Tibial artery (tissue), 4 donors: ENCODE measurements around the gene CCDC88B.
A peak's percentile ranks its signal among the peaks of the same experiment; 100 is the strongest.

Experiments
- DNase-seq, 2 donors: peaks; one replicate each; pipeline ENCODE4 v3.0.0-alpha.2; 2019
- H3K27ac ChIP-seq, 2 donors: fragments of 200-600 bp; sonication (generic) in 1 of 2; 1 replicate in 1 of 2; 2 replicates in 1 of 2; pipeline ENCODE4 v1.5.1; 2018 to 2019; ENCODE audit warnings: mild to moderate bottlenecking in 1 of 2
- H3K27me3 ChIP-seq, 2 donors: fragments of 200-600 bp; sonication (generic) in 1 of 2; one replicate each; pipeline versions ENCODE4 v1.5.1 to v1.6.0; 2016 to 2019
- H3K36me3 ChIP-seq, 3 donors: fragments of 200-600 bp; sonication (generic) in 2 of 3; one replicate each; pipeline ENCODE4 v1.5.1; 2016 to 2019; ENCODE audit warnings: mild to moderate bottlenecking in 2 of 3
- H3K4me1 ChIP-seq, 4 donors: fragments of 200-600 bp; sonication (generic) in 2 of 4; 1 replicate in 3 of 4; 2 replicates in 1 of 4; pipeline ENCODE4 v1.5.1; 2016 to 2019
- H3K4me3 ChIP-seq, 2 donors: fragments of 200-600 bp; sonication (generic) in 1 of 2; 1 replicate in 1 of 2; 2 replicates in 1 of 2; pipeline ENCODE4 v1.5.1; 2018 to 2019; ENCODE audit warnings: mild to moderate bottlenecking in 2 of 2
- H3K9me3 ChIP-seq, 3 donors: fragments of 200-600 bp; sonication (generic) in 1 of 3; one replicate each; pipeline ENCODE4 v1.5.1; 2016 to 2019
- intact Hi-C: fragments of 100-400 bp; cut with DNase I; formaldehyde crosslinking; loops from one replicate; pipeline ENCODE4 v1.15.0; 2023; ENCODE audit warnings: low total_unique reads
- TF ChIP-seq, protein P1 (sequence below), 2 experiments: fragments of 200-600 bp in 1 of 2; fragments of 450-650 bp in 1 of 2; IDR thresholded peaks; one replicate each; pipeline ENCODE4 v1.5.1; 2017 to 2019; ENCODE audit warnings: antibody characterized with exemption in 2 of 2, mild to moderate bottlenecking in 1 of 2, moderate library complexity in 1 of 2

The CCDC88B gene

GRCh38 chr11:64331569-64332371, 8.2 kb upstream of the CCDC88B start:
- intact Hi-C loops: no loop called here
- Histone ChIP-seq H3K9me3 (no peaks in the 10 kb centered on the region), H3K27me3 (no peaks in the 10 kb centered on the region), H3K27ac (no peak overlapping the region), H3K4me1 (peaks cover 0 to 30% (median 22%) of the 10 kb centered on the region in 4 donors), H3K36me3 (no peaks in the 10 kb centered on the region), H3K4me3 (no peak overlapping the region)
- TF ChIP-seq, protein P1, sequence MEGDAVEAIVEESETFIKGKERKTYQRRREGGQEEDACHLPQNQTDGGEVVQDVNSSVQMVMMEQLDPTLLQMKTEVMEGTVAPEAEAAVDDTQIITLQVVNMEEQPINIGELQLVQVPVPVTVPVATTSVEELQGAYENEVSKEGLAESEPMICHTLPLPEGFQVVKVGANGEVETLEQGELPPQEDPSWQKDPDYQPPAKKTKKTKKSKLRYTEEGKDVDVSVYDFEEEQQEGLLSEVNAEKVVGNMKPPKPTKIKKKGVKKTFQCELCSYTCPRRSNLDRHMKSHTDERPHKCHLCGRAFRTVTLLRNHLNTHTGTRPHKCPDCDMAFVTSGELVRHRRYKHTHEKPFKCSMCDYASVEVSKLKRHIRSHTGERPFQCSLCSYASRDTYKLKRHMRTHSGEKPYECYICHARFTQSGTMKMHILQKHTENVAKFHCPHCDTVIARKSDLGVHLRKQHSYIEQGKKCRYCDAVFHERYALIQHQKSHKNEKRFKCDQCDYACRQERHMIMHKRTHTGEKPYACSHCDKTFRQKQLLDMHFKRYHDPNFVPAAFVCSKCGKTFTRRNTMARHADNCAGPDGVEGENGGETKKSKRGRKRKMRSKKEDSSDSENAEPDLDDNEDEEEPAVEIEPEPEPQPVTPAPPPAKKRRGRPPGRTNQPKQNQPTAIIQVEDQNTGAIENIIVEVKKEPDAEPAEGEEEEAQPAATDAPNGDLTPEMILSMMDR (IDR thresholded peaks at IDR 0.05): no peak
- DNase-seq: peak in 1 of 2 donors; percentile 55

GRCh38 chr11:64333556-64333955, 6.4 kb upstream of the CCDC88B start:
- H3K4me1 ChIP-seq: peaks cover 0 to 30% (median 22%) of the 10 kb centered on the region in 4 donors
- intact Hi-C loops: no loop called here
- no peak for DNase-seq
- H3K4me3 ChIP-seq: no peak overlapping the region
- no peak overlapping the region for H3K27ac ChIP-seq
- H3K27me3 ChIP-seq: no peaks in the 10 kb centered on the region
- H3K9me3 ChIP-seq: no peaks in the 10 kb centered on the region
- no peaks in the 10 kb centered on the region for H3K36me3 ChIP-seq
- TF ChIP-seq, protein P1 (IDR thresholded peaks at IDR 0.05): no peak

GRCh38 chr11:64334764-64335735, 5.0 kb upstream of the CCDC88B start:
- peaks cover 0 to 17% (median 7%) of the 10 kb centered on the region in 4 donors for H3K4me1 ChIP-seq
- H3K36me3 ChIP-seq: no peaks in the 10 kb centered on the region
- H3K9me3 ChIP-seq: no peaks in the 10 kb centered on the region
- TF ChIP-seq, protein P1 (IDR thresholded peaks at IDR 0.05): no peak
- H3K27ac ChIP-seq: no peak overlapping the region
- no peaks in the 10 kb centered on the region for H3K27me3 ChIP-seq
- intact Hi-C loops: no loop called here
- DNase-seq: peak in 1 of 2 donors; percentile 62
- no peak overlapping the region for H3K4me3 ChIP-seq

GRCh38 chr11:64337538-64338249, 2.3 kb upstream of the CCDC88B start:
- H3K27ac ChIP-seq: no peak overlapping the region
- peaks cover 0 to 11% (median 9%) of the 10 kb centered on the region in 4 donors for H3K4me1 ChIP-seq
- H3K36me3 ChIP-seq: no peaks in the 10 kb centered on the region
- DNase-seq: no peak
- intact Hi-C loops: no loop called here
- TF ChIP-seq, protein P1 (IDR thresholded peaks at IDR 0.05): no peak
- H3K9me3 ChIP-seq: no peaks in the 10 kb centered on the region
- H3K27me3 ChIP-seq: no peaks in the 10 kb centered on the region
- H3K4me3 ChIP-seq: no peak overlapping the region

DNA sequence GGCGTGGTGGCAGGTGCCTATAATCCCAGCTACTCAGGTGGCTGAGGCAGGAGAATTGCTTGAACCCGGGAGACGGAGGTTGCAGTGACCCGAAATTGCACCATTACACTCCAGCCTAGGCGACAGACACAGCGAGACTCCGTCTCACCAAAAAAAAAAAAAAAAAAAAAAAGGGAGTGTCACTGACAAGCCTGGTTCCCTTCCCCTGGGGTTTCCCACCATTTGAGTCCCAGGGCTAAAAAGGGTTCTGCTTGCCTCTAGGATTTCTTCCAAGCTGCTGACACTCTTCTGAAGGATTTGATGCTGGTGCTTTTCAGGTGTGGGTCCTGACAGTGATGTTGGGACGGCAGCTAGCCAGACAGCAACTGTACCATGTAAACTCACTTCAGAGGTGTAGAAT, 1.3 kb upstream of the CCDC88B start:
- Histone ChIP-seq H3K4me3 (no peak overlapping the region), H3K27me3 (no peaks in the 10 kb centered on the region), H3K27ac (no peak overlapping the region), H3K36me3 (no peaks in the 10 kb centered on the region), H3K9me3 (no peaks in the 10 kb centered on the region), H3K4me1 (peaks cover 0 to 20% (median 14%) of the 10 kb centered on the region in 4 donors)
- TF ChIP-seq, protein P1 (IDR thresholded peaks at IDR 0.05): no peak
- intact Hi-C loops: no loop called here
- DNase-seq: no peak
